DND-41 (cell line): ENCODE data around the gene MRPL55.
A peak's percentile ranks its signal among the peaks of the same experiment; 100 is the strongest.

ENCODE experiments used
- ATAC-seq: fragments of 200-7000 bp; cut with Tn5 transposase; 3 replicates; pipeline ENCODE4 v1.9.1; 2021; ENCODE audit warnings: low read depth; ENCODE audit not compliant: insufficient read depth
- DNase-seq: peaks from one replicate; pipeline ENCODE4 v3.0.0-alpha.2; 2020
- H2AFZ ChIP-seq: 2 replicates; pipeline ENCODE4 v1.6.0; 2012; ENCODE audit warnings: low read depth, low read length
- H3K27ac ChIP-seq: 2 replicates; pipeline ENCODE4 v1.5.1; 2012; ENCODE audit warnings: low read length, inconsistent platforms
- H3K27me3 ChIP-seq: fragments of 200-600 bp; sonication (generic); 2 replicates; pipeline ENCODE4 v1.6.0; 2012; ENCODE audit warnings: low read length, mild to moderate bottlenecking, inconsistent platforms; ENCODE audit not compliant: insufficient read depth, poor library complexity
- H3K36me3 ChIP-seq: 2 replicates; pipeline ENCODE4 v1.5.1; 2012; ENCODE audit warnings: low read length, inconsistent platforms; ENCODE audit not compliant: insufficient read depth
- H3K4me1 ChIP-seq: 2 replicates; pipeline ENCODE4 v1.5.1; 2012; ENCODE audit warnings: mild to moderate bottlenecking, low read length; ENCODE audit not compliant: insufficient read depth
- H3K4me2 ChIP-seq: 2 replicates; pipeline ENCODE4 v1.6.0; 2012; ENCODE audit warnings: mild to moderate bottlenecking, moderate library complexity, low read length, inconsistent platforms; ENCODE audit not compliant: insufficient read depth
- H3K4me3 ChIP-seq, 2 experiments: fragments of 200-600 bp in 1 of 2; shearing (Covaris generic) in 1 of 2; 2 replicates each; pipeline ENCODE4 v1.5.1; 2012 to 2016; ENCODE audit warnings: inconsistent platforms in 2 of 2, low read length in 2 of 2, mild to moderate bottlenecking in 2 of 2, low read depth in 1 of 2, moderate library complexity in 1 of 2
- H3K79me2 ChIP-seq: 2 replicates; pipeline ENCODE4 v1.6.0; 2012; ENCODE audit warnings: low read length, inconsistent platforms; ENCODE audit not compliant: insufficient read depth
- H3K9ac ChIP-seq: 2 replicates; pipeline ENCODE4 v1.6.0; 2012; ENCODE audit warnings: low read depth, mild to moderate bottlenecking, inconsistent platforms, low read length, moderate library complexity
- H3K9me3 ChIP-seq: 2 replicates; pipeline ENCODE4 v1.5.1; 2012; ENCODE audit warnings: low read length, moderate library complexity, mild to moderate bottlenecking, inconsistent platforms; ENCODE audit not compliant: insufficient read depth, severe bottlenecking
- H4K20me1 ChIP-seq: 2 replicates; pipeline ENCODE4 v1.6.0; 2012; ENCODE audit warnings: low read length; ENCODE audit not compliant: insufficient read depth
- EZH2 ChIP-seq: IDR thresholded peaks from 3 replicates; pipeline ENCODE4 v1.6.1; 2012; ENCODE audit warnings: borderline replicate concordance, low read depth, mild to moderate bottlenecking, moderate library complexity, low read length, inconsistent platforms; ENCODE audit not compliant: severe bottlenecking
- TF ChIP-seq, protein P1 (sequence below): IDR thresholded peaks from 2 replicates; pipeline ENCODE4 v1.5.1; 2012; ENCODE audit warnings: borderline replicate concordance, low read length, moderate library complexity, mild to moderate bottlenecking; ENCODE audit not compliant: poor library complexity, severe bottlenecking; ENCODE audit errors: extremely low read depth

The MRPL55 gene

DNA sequence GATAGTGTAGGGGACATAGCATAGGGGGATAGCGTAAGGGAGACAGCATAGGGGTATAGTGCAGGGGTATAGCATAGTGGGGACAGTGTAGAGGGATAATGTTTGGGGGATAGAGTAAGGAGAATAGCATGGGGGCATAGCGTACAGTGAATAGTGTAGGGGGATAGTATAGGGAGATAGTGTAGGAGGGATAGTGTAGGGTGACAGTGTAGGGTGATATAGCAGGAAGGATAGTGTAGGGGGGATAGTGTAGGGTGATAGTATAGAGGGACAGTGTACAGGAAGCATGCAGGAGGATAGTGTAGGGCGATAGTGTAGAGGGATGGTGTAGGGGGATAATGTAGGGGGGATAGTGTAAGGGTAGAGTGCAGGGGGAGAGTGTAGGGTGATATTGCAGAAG is 38.2 kb downstream of the MRPL55 start:
- Histone ChIP-seq H3K4me1 (no peaks in the 10 kb centered on the region), H3K27ac (no peak overlapping the region), H3K79me2 (no peaks in the 10 kb centered on the region), H3K9me3 (no peaks in the 10 kb centered on the region), H4K20me1 (peaks cover 28% of the 10 kb centered on the region), H2AFZ (no peak overlapping the region), H3K4me2 (no peak overlapping the region), H3K4me3 (no peak overlapping the region), H3K36me3 (no peaks in the 10 kb centered on the region), H3K9ac (no peak overlapping the region), H3K27me3 (no peaks in the 10 kb centered on the region)
- no peak for TF ChIP-seq EZH2
- TF ChIP-seq, protein P1, sequence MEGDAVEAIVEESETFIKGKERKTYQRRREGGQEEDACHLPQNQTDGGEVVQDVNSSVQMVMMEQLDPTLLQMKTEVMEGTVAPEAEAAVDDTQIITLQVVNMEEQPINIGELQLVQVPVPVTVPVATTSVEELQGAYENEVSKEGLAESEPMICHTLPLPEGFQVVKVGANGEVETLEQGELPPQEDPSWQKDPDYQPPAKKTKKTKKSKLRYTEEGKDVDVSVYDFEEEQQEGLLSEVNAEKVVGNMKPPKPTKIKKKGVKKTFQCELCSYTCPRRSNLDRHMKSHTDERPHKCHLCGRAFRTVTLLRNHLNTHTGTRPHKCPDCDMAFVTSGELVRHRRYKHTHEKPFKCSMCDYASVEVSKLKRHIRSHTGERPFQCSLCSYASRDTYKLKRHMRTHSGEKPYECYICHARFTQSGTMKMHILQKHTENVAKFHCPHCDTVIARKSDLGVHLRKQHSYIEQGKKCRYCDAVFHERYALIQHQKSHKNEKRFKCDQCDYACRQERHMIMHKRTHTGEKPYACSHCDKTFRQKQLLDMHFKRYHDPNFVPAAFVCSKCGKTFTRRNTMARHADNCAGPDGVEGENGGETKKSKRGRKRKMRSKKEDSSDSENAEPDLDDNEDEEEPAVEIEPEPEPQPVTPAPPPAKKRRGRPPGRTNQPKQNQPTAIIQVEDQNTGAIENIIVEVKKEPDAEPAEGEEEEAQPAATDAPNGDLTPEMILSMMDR = no peak
- DNase-seq = no peak
- peak; percentile 15; the same call in 2 of the 3 replicates for ATAC-seq

DNA sequence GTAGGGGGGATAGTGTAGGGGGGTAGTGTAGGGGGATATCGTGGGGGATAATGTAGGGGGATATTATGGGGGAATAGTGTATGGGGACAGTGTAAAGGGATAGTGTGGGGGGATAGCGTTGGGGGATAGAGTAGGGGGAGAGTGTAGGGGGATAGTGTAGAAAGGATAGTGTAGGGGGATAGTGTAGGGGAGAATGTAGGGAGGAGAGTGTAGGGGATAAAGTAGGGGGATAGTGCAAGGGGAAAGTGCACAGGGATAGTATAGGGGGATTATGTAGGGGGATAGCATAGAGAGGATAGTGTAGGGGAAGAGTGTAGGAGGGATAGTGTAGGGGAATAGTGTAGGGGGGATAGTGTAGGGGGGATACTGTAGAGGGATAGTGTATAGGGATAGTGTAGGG is 38.9 kb downstream of the MRPL55 start:
- no peak overlapping the region for H3K27ac ChIP-seq
- H3K4me3 ChIP-seq = no peak overlapping the region
- no peaks in the 10 kb centered on the region for H3K36me3 ChIP-seq
- no peaks in the 10 kb centered on the region for H3K4me1 ChIP-seq
- no peak overlapping the region for H3K9ac ChIP-seq
- DNase-seq = no peak
- H2AFZ ChIP-seq = no peak overlapping the region
- H3K27me3 ChIP-seq = no peaks in the 10 kb centered on the region
- H3K79me2 ChIP-seq = no peaks in the 10 kb centered on the region
- ATAC-seq = no peak
- H4K20me1 ChIP-seq = peaks cover 22% of the 10 kb centered on the region
- H3K4me2 ChIP-seq = no peak overlapping the region
- no peaks in the 10 kb centered on the region for H3K9me3 ChIP-seq
- TF ChIP-seq, protein P1 = no peak
- TF ChIP-seq EZH2 = no peak

DNA sequence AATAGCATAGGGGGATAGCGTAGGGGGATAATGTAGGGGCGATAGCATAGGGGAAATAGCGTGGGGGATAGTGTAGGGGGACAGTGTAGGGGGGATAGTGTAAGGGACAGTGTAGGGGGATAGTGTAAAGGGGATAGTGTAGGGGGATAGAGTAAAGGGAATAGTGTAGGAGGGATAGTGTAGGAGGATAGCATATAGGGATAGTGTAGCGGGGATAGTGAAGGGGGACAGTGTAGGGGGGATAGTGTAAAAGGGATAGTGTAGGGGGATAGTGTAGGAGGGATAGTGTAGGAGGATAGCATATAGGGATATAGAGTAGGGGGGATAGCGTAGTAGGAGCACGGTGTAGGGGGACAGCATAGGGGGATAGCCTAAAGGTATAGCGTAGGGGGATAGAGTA is 40.7 kb downstream of the MRPL55 start:
- no peak overlapping the region for H3K4me3 ChIP-seq
- DNase-seq (no peak), ATAC-seq (no peak)
- no peaks in the 10 kb centered on the region for H3K9me3 ChIP-seq
- no peak overlapping the region for H3K4me2 ChIP-seq
- no peak for TF ChIP-seq EZH2
- TF ChIP-seq, protein P1 = no peak
- H3K27ac ChIP-seq = no peak overlapping the region
- no peaks in the 10 kb centered on the region for H3K4me1 ChIP-seq
- H4K20me1 ChIP-seq = peaks cover 18% of the 10 kb centered on the region
- H3K27me3 ChIP-seq = no peaks in the 10 kb centered on the region
- H2AFZ ChIP-seq = no peak overlapping the region
- no peaks in the 10 kb centered on the region for H3K79me2 ChIP-seq
- H3K36me3 ChIP-seq = no peaks in the 10 kb centered on the region
- no peak overlapping the region for H3K9ac ChIP-seq
